HG03342 (cell line): ENCODE results near the gene SHC3.

Source experiments
- ATAC-seq: cut with Tn5 transposase; IDR thresholded peaks from one replicate; pipeline ENCODE4 v1.9.1; 2021; ENCODE audit warnings: mild to moderate bottlenecking, moderate library complexity; ENCODE audit not compliant: unreplicated experiment

SHC3 gene

DNA sequence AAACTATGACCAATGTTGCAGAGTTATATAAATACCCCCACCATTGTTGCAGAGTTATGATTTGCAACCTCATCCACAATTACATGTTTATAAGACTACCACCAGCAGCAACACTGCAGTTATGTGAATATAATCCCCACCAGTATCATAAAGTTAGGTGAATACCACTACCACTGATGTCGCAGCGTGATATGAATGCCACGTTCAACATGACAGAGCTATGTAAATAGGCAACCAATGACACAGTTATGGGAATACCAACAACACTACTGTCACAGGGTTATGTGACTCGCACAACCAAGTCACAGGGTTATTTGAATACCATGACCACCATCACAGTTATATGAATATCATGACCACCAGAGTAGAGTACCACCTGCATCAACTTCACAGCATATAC lies 63.9 kb downstream of the SHC3 start:
- no peak for ATAC-seq

DNA sequence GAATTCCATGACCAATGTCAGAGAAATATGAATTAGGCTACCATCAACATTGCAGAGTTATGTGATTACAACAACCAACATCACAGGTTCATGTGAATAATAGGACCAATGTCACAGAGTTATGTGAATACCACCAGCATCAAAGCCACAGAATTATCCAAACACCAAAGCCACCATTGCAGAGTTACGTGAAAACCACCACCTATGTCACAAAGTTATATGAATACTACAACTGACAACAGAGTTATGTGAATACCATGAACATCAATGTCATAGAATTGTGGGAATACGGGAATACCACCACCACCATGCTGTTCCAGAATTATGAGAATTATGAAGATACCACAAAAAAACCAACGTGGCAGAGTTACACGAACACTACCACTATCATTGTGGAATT lies 64.8 kb downstream of the SHC3 start:
- ATAC-seq = no peak

DNA sequence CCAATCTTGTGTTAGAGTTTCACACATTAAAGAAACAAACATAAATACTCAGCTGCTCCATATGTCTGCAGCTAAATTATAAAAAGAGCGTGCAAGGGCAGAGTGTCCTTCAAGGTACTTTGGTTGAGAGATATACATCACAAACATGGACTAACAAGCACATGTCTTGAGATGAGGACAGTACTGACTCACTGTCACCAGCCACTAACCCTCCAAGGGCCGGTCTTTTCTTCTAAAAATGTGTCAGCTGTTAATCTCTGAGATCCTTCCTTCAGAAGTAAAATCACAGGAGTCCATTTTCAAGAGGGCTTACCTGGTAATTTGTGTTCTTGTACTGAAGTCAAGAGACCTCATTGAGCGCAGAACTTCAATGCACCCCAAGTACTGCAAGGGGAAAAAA lies 66.4 kb downstream of the SHC3 start:
- ATAC-seq = no peak

DNA sequence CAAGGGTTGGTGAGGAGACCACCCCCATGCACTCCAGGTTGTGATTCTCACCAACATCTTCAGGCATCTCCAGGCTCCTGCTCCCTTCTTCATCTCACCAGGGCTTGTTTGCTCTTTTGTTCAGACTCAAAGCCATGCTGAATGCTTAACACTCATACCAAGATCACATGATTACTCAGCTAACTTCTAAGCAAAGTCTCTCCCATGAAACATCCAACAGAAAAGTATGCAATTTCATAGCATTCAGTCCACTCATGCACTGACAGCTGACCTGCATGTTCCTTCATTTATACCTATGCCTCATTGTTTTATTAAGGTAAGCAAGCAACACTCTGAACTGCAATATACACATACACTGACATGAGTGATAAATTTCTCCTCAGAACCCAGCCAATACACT lies 69.0 kb downstream of the SHC3 start:
- no peak for ATAC-seq

DNA sequence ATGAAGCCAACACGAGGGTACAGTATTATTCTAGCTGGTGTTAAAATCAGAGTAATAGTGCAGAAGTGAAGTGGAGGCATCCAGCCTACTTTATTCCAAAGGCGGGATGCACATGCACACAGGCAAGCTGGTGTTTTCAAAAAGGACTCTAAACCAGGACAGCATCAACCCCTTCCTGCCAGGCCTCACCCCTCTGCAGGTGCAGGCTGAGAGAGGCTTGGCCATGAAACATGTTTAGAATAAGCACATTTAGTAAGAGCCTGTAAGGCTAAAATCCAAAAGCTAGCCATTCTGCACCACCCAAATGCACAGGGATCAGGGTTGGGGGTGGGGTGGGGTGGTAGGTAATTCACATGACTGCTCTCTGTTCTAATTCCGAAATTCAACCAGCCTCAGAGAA lies 71.2 kb downstream of the SHC3 start:
- no peak for ATAC-seq

DNA sequence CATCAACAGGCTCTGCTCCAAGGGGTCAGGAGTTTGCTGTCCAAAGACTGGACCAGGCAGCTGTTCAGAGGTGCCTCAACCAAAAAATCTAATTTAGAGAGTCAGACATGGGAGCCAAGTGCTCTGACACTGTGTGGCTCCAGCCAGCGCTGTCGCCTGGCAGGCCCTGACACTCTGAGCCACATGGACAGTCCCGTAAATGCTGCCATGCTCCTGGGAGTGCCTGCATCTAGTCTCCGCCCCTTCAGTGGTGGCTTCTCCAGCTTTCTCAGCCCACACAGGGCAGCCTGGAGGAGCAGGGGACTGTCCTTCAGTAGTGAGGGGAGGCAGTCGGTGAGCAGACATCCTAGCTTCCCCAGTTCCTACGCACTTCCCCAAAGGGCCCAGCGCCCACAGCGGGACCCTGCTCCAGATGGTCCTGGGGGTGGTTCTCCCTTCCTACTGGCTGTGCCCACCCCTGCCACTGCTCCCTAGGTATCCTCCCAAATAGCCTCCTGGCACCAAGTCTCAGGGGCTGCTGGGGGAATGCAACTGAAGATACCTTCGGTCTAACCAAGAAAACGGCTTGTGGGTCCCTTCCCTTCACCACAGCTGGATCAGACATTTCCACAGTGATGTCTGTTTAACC lies 72.3 kb downstream of the SHC3 start:
- no peak for ATAC-seq

DNA sequence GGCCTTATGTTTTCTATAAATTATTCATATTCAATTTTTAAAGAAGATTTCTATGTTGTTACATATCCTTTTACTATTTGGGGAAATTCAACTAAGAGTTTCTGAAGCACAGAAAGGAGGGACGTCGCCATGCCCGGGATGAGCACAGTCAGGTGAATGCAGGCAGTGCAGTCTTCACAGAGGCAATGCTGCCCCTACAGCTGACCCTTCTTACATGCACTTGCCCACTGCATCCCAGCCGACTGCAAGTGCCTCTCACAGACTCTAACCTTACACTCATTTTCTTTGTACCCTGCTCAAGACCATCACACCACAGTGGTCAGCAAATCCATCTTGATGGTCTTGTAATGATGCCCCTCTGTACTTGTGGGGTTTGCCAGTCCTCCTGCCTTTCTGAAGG lies 73.8 kb downstream of the SHC3 start:
- ATAC-seq = no peak

DNA sequence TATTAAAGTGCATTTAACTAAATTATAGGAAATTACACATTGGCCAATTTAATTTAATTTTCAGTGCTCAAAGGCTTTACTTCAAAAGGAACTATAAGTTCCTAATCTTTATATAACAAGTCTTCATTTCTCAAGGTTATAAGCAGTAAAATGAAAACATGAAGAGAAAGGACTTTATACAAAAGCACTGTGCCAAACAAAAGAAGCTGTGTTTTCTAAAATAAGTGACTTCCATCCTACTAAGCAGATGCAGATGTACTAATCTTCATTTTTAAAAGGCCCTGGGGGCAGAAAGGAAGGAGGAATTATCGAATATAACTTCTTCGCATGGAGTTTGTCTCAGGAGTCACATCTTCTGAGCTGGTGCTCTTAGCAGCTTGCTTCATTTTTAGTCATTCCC lies 81.4 kb downstream of the SHC3 start:
- ATAC-seq = no peak

DNA sequence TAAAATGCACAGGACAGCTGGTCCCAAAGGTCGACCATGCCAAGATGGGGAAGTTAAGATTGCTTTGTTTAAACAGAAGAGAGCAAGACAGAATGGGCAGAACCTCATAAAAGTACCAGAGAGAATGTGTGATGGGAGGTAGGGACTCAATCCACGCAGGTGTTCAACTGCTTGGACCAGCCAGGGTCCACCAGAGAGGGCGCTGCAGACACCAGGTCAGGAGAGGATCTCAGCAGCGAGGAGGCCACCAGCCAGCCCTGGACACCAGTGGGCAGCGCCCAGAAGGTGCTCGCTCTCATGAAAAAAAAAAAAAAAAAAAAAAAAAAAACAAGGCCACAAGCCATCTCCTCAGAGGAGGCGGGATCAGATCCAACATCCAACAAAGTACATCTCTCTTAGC lies 81.8 kb downstream of the SHC3 start:
- ATAC-seq = no peak

DNA sequence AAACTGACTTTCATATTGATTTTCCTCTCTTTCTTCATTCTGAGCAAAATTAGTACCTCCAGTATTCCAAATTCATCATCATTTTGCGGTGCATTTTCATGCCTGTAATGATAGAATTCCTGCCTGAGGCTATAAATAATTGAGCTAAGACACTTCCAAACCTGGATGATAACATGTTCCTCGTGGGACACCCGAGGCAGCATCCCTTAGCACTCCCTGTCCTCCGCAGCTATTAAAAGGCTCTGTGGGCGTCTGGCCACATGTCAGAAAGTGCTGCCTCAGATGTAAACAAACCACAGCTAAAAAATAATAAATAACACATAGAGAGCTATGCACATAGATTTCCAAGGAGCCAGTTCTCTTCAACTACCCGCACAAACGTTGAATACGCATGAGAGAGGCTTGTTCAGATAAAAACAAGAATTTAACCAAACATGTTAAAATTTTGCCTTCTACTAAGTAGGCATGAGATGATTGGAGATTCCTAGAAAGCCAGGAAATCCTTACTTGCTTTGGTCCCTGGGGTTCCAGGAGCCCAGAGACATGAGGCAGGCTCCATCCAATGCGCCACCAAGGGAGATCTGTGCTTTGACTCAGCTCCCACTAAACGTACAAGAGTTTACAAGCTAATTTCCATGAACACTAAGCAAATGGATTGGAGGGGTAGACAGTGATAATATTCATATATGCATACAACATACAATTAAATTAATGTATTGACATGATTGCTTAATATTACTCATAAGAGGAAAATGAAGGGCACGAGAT lies 82.7 kb downstream of the SHC3 start:
- no peak for ATAC-seq

DNA sequence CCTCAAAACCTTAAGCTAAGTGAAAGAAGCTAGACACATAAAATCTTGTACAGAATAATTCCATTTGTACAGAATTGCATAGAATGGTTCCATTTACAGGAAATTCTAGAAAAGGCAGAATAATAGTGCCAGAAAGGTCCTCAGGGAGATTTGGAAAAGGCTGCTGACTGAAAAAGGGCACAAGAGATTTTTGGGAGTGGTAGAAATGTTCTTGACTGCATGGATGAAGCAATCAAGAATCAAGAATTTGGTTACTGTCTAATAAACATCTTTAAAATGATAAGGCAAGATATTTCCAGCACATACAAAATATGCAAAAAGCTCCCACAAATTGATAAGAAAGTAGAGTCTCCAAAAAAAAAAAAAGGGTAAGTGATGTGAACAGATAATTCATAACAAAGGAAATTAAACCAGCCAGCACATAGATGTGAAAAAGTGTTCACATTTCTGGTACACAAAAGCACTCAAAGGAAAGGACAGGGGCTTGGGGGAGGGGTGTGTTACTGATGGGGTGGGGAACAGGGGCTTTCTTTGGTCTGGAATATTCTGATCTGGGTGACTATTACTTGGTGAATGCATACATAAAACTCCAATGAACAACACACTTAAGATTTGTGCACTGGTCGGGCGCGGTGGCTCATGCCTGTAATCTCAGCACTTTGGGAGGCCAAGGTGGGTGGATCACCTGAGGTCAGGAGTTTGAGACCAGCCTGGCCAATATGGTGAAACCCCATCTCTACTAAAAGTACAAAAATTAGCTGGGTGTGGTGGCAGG lies 85.2 kb downstream of the SHC3 start:
- ATAC-seq = no peak

DNA sequence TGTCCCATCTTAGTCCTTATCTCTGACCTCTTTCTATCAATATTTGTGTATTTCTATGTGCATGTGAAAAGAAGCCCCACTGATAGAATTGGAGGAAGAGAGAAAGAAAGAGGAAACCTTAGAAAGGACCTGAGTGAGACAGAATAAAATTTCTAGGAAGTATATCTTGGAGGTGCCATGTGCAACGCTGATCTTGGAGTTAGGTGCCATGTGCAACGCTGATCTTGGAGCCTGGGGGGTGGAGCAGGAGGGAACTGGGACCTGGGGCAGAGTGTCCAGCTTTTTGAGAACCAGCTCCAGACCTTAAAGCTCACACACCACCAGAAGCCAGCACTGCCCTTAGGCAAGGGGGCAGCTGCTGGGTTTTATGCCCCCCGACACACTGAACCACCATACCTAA lies 89.4 kb downstream of the SHC3 start:
- ATAC-seq = no peak

DNA sequence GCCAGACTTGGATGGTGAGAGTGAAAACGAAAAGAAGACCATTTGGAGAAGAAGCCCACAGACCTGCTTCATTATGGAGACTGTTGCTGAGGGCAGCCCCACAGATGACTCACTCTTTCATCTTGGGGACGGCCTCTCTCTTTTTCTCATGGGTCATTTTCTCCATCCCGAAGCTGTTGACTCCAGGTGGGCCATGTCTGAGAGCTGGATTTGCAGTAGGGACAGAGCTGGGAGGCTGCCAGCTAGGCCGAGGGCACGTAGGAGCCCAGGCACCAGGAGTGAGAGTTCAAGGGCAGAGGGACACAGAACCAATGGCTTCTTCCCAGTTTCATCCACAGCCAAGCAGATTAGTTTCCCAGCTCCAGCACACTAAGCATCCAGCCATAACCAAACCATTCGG lies 95.0 kb downstream of the SHC3 start:
- no peak for ATAC-seq

DNA sequence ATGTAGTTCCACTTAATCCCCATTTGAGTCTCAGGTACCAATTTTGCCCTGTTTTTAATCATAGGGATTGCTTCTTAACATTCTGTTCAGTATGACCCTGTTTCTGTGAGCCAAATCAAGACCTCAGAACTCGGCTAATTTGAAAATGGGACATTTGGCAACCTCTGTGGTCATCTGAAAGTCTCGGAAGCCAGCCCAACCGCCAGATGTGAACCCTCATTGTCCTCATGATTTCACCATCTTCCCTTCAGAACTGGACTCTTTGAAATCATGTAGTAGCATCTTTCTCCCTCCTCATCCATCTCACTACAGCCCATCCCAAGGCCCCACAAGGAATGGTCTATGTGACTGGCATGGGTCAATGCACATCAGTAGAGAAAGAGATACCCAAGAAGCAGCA lies 98.4 kb downstream of the SHC3 start:
- no peak for ATAC-seq

DNA sequence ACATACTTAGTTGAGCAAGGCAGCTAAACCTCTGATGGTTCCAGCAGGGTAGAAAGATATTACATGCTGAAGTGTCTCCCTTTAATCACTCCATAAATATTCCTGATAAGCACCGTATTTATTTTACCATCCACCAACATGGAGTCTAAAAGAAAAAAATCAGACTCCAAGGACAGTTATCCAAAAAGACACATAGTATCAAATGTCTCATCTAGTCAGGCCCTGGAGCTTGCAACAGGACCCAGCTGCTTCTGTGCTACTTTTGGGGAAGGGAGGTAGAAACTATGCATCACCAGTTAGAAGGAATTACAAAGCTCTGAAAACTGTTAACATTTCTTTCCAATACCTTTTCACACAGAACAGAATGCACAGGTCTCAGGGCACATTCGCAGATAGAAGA lies 99.2 kb downstream of the SHC3 start:
- no peak for ATAC-seq

DNA sequence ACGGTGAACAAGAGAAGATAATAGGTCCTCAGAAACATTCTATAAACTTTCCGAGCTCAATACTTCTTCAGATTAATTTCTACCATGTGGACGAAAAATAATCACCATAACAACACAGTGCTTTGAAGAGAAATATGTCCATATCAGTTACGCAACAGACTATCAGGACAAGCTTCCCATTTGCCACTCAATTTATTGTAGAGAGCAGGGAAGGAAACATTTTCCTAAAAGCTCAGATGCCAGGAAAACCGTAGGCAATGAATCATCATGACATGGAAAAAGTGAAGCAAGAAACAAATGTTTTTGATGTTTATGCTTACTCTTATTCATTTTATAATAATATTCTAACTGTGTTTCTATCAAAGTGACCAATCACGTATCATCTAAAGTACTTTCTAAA lies 99.8 kb downstream of the SHC3 start:
- no peak for ATAC-seq

DNA sequence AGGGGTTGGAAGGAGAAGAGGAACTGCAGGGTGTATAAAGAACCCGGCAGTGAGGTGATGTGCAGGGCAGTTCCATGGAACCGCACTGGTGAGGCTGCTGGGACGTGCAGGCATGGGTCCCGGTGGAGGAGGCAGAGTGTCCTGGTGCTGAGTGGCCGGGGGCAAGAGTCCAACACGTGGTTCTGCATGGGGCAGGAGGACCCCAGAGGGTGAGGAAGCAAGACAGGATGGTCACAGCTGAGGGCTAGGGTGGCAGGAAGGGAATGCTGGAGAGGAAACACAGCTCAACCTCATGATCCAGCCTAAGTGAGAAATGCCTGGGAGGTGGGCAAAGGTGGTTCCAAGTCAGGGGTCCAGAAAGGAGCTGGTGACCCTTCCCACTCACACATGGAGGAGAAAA lies 100.2 kb downstream of the SHC3 start:
- ATAC-seq = no peak

DNA sequence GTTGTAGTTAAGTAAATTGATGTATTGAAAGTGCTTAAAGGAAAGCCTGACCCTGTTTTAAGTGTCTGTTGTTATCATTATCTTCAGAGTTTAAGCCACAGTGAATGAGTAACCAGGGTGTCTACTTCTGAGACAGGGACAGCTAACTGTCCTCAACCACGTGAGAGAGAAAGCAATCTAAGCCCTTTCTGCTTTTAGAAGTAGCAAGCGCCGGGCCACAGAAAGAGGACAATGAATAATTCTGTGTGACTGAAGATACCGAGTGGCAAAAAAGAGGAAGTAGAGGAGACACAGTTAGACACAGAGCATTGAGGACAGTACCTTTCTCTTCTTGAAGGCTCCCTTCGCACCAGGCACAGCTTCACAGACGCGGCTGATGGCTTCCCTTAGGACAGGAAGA lies 101.1 kb downstream of the SHC3 start:
- peak; percentile 78 for ATAC-seq

DNA sequence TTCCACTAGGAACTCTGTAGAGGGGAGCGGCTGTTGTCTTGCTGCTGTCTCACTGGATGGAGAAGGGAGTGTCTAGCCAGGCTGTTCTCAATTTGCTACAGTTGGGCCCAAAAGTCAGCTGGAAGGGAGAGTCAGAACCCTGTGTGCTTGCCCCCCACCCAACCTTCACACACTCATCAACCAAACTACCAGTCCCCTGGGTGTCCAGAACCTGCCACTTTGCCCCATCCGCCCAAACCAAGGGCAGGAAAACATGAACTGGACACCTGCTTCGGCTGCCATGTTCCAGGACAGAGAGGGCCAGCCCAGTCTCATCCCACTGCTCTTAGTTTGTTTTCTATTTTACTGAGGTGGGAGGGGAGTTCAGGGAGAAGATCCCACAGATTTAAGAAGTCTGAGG lies 105.2 kb downstream of the SHC3 start:
- ATAC-seq = no peak

DNA sequence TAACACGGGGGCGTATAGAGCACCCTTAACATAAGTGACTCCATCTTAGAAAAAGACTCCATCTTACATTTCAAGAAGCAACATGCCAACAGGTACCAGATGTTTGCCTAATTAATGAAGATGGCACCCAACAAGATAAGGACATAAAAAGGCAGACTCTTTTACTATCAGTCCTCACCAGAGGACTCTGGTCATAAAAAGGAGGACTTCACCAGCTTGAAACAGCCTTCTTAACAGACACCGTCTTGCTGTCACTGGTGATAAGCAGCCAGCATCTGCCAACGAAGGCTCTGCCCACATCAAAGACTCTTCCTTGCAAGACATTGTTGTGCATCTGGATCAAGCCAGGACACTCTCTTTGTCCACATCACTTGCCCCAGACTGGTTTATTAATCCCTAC lies 107.0 kb downstream of the SHC3 start:
- no peak for ATAC-seq

DNA sequence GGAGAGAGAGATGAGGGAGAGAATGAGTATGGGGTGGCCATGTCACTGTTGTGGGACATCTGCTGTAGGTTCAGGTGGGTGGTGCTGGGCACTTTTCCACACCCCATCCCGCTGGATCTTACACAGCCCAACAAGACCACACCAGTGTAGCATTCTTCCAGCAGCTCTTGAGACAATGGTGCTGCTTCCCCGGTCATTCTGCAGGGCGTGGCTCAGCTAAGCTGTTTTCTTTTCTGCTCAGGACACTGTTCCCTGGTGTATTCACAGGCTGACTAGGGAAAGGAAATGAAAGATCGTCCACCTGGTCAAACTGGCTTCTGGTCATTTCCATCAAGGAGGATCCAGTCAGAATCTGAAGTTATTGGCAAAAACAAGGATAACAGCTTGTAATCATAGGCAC lies 111.8 kb downstream of the SHC3 start:
- no peak for ATAC-seq

DNA sequence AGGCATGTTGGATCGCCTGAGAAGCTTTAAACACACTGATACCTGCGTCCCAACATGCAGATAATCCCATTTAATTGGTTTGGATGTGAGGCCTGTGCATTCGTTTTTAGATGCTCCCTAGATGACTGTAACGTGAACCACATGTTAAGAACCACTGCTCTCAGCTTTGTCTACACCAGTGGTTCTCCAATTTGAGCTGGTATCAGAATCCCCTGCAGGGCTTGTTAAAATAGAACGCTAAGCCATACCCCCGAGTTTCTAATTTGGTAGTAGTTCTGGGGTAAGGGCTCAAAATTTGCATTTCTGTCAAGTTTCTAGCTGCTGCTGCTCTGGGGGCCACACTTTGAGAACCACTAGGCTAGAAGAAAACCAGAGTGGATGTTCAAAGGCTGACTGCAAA lies 112.7 kb downstream of the SHC3 start:
- ATAC-seq = no peak
